HEK293T (cell line): ENCODE results near the gene SMAD4.

Experiments used
- ARNT ChIP-seq: fragments of 450-650 bp; IDR thresholded peaks from 2 replicates; pipeline ENCODE4 v1.6.1; 2017; ENCODE audit warnings: mild to moderate bottlenecking
- CTBP1 ChIP-seq: fragments of 450-650 bp; IDR thresholded peaks from 2 replicates; pipeline ENCODE4 v1.6.1; 2016; ENCODE audit warnings: borderline replicate concordance
- FOXK2 ChIP-seq: fragments of 450-650 bp; IDR thresholded peaks from 2 replicates; pipeline ENCODE4 v1.6.1; 2016; ENCODE audit warnings: mild to moderate bottlenecking
- FOXM1 ChIP-seq: fragments of 450-650 bp; IDR thresholded peaks from 2 replicates; pipeline ENCODE4 v1.6.1; 2017; ENCODE audit warnings: mild to moderate bottlenecking, borderline replicate concordance
- HDGF ChIP-seq: fragments of 450-650 bp; IDR thresholded peaks from 2 replicates; pipeline ENCODE4 v1.6.1; 2017; ENCODE audit warnings: antibody characterized with exemption, borderline replicate concordance
- SUZ12 ChIP-seq: fragments of 450-650 bp; IDR thresholded peaks from 2 replicates; pipeline ENCODE4 v1.6.1; 2016; ENCODE audit warnings: mild to moderate bottlenecking
- TARDBP ChIP-seq: fragments of 450-650 bp; IDR thresholded peaks from 2 replicates; pipeline ENCODE4 v1.6.1; 2016
- ZNF384 ChIP-seq: fragments of 450-650 bp; IDR thresholded peaks from 2 replicates; pipeline ENCODE4 v1.6.1; 2016

- TF ChIP-seq FOXM1 (no peak), FOXK2 (no peak), SUZ12 (no peak), CTBP1 (no peak), ZNF384 (no peak), ARNT (no peak), TARDBP (no peak), HDGF (no peak)
Observed at GRCh38 chr18:51077217-51077616, 47.2 kb downstream of the SMAD4 start.
